GM12878 (cell line): ENCODE data around the gene ICE1. TPM values are rescaled to one million over a fixed set of nuclear protein-coding genes. Genes with fewer than 3 reads are reported as not detected.

Experiments
- ATAC-seq: fragments of 200-7000 bp; cut with Tn5 transposase; 3 replicates; pipeline ENCODE4 v1.9.1; 2020; ENCODE audit warnings: mild to moderate bottlenecking, moderate library complexity
- BruUV-seq: library from RNA; stranded (reverse); fragments of 400-500 nt; replicated peaks from 2 replicates; lab custom pipeline; 2021; lab: Mats Ljungman, UMichigan
- CTCF ChIA-PET: fragments of 300-600 bp; sonication (Branson Sonifier 250); formaldehyde crosslinking; extraction: SDS; loops from one replicate; lab custom pipeline; 2021; ENCODE audit warnings: inconsistent platforms; lab: Yijun Ruan, JAX
- POLR2A ChIA-PET: fragments of 350-600 bp; formaldehyde crosslinking; extraction: SDS; loops from one replicate; lab custom pipeline; 2021; ENCODE audit warnings: inconsistent platforms; lab: Charles Lee
- RAD21 ChIA-PET: fragments of 300-600 bp; sonication (Branson Sonifier 250); formaldehyde crosslinking; loops from one replicate; lab custom pipeline; 2023; ENCODE audit warnings: antibody characterized with exemption; ENCODE audit not compliant: unreplicated experiment; lab: Charles Lee
- SMC1A ChIA-PET: fragments of 300-600 bp; sonication (Branson Sonifier 250); formaldehyde crosslinking; loops from one replicate; lab custom pipeline; 2023; ENCODE audit not compliant: unreplicated experiment, uncharacterized antibody; lab: Charles Lee
- DNase-seq: peaks from one replicate; pipeline ENCODE4 v3.0.0-alpha.2; 2011; ENCODE audit warnings: low read depth, low spot score
- FAIRE-seq: peaks from 3 replicates; lab custom pipeline; 2011; peaks lifted over from hg19 to GRCh38; lab: Jason Lieb, UNC
- H2AFZ ChIP-seq: 2 replicates; pipeline ENCODE4 v1.6.0; 2011; ENCODE audit warnings: low read depth, low read length, control low read depth; ENCODE audit not compliant: control insufficient read depth
- H3K27ac ChIP-seq: 2 replicates; pipeline ENCODE4 v1.5.1; 2011; ENCODE audit warnings: control low read depth; ENCODE audit not compliant: control insufficient read depth, insufficient read depth
- H3K27me3 ChIP-seq, 2 experiments: replicated peaks in 1 of 2; 2 replicates each; pipeline versions ENCODE4 v1.6.0 to v1.6.1; 2011; ENCODE audit warnings: low read length in 1 of 2; ENCODE audit not compliant: control insufficient read depth in 2 of 2, insufficient read depth in 2 of 2
- H3K36me3 ChIP-seq, 2 experiments: 2 replicates each; pipeline ENCODE4 v1.5.1; 2011; ENCODE audit warnings: low read length in 1 of 2; ENCODE audit not compliant: control insufficient read depth in 2 of 2, insufficient read depth in 2 of 2
- H3K4me1 ChIP-seq: 2 replicates; pipeline ENCODE4 v1.6.1; 2011; ENCODE audit warnings: mild to moderate bottlenecking, low read length, moderate library complexity, mixed read lengths; ENCODE audit not compliant: control insufficient read depth, insufficient read depth
- H3K4me2 ChIP-seq: 2 replicates; pipeline ENCODE4 v1.6.0; 2011; ENCODE audit warnings: control low read depth; ENCODE audit not compliant: control insufficient read depth, insufficient read depth
- H3K4me3 ChIP-seq: fragments of 200-600 bp; sonication (generic); 2 replicates; pipeline ENCODE4 v1.5.1; 2016
- H3K79me2 ChIP-seq: 2 replicates; pipeline ENCODE4 v1.6.0; 2011; ENCODE audit warnings: low read length; ENCODE audit not compliant: control insufficient read depth, insufficient read depth
- H3K9ac ChIP-seq: 2 replicates; pipeline ENCODE4 v1.8.0; 2011; ENCODE audit warnings: low read length, control low read depth, mixed read lengths; ENCODE audit not compliant: control insufficient read depth, insufficient read depth
- H3K9me3 ChIP-seq: replicated peaks from 3 replicates; pipeline ENCODE4 v1.5.1; 2011; ENCODE audit warnings: mild to moderate bottlenecking, low read length; ENCODE audit not compliant: control insufficient read depth, insufficient read depth
- H4K20me1 ChIP-seq: 2 replicates; pipeline ENCODE4 v1.6.0; 2011; ENCODE audit not compliant: control insufficient read depth, insufficient read depth
- CBX3 ChIP-seq: fragments of 200-600 bp; sonication (generic); IDR thresholded peaks from 2 replicates; pipeline ENCODE4 v1.6.1; 2016; ENCODE audit warnings: low read depth, borderline replicate concordance
- GATAD2B ChIP-seq: fragments of 450-650 bp; conservative IDR thresholded peaks from 2 replicates; pipeline ENCODE4 v1.6.1; 2017; ENCODE audit warnings: low read depth, mild to moderate bottlenecking, moderate library complexity
- RELA ChIP-seq: fragments of 450-650 bp; IDR thresholded peaks from 2 replicates; pipeline ENCODE4 v1.8.0; 2014; ENCODE audit warnings: borderline replicate concordance; ENCODE audit not compliant: partially characterized antibody
- ZBTB4 ChIP-seq: fragments of 450-650 bp; formaldehyde crosslinking; IDR thresholded peaks from 2 replicates; pipeline ENCODE4 v1.4.0; 2022; ENCODE audit warnings: mild to moderate bottlenecking, moderate library complexity
- WGBS: methylation state at CpG from one replicate; pipeline ENCODE4 v1.1.6; 2016; ENCODE audit warnings: low lambda C conversion rate; ENCODE audit not compliant: insufficient replicate concordance, insufficient coverage; ENCODE audit errors: missing lambda C conversion rate; 5-methylcytosine and 5-hydroxymethylcytosine counted together
- in situ Hi-C: fragments of 300-500 bp; cut with MboI; formaldehyde crosslinking; loops from 9 replicates; pipeline ENCODE4 v1.14.3; 2018; ENCODE audit warnings: mixed read lengths
- intact Hi-C: fragments of 100-400 bp; cut with micrococcal nuclease; formaldehyde crosslinking; loops from one replicate; pipeline ENCODE4 v1.14.2; 2022; ENCODE audit not compliant: unreplicated experiment
- polyA plus RNA-seq, 11 experiments: library from polyadenylated mRNA; depleted of rRNA in 4 of 11; unstranded in 6 of 11; stranded (reverse) in 5 of 11; fragments of >200 nt; fragmentation: Nextera tagmentation in 4 of 11; fragmentation: Illumina TruSeq in 1 of 11; extraction: Ambion mirVana in 4 of 11; extraction: Trizol in 1 of 11; gene quantifications; 1 replicate in 1 of 11; 2 replicates in 10 of 11; pipeline versions ENCODE4 v1.2.1 to v1.2.3, GENCODE V29; 2011 to 2016; ENCODE audit warnings: inconsistent platforms in 2 of 11, missing spikeins in 2 of 11, low read depth in 1 of 11
- total RNA-seq, 4 experiments: library from RNA; depleted of rRNA in 3 of 4; stranded (reverse); fragments of >200 nt in 3 of 4; fragmentation: Illumina TruSeq in 1 of 4; extraction: Trizol in 1 of 4; gene quantifications; 2 replicates each; pipeline versions ENCODE4 v1.2.1 to v1.2.3, GENCODE V29; 2013 to 2021
- TF ChIP-seq, protein P1 (sequence below): fragments of 450-650 bp; IDR thresholded peaks from 2 replicates; pipeline ENCODE4 v1.6.1; 2014; ENCODE audit warnings: mild to moderate bottlenecking

The ICE1 gene
- total and polyA plus RNA-seq, 10 of the 15 experiments (the other 5 are each of a cell fraction or from before 2014, with no cell fraction given): 3.8 to 31.4 (median 18.9) TPM

DNA sequence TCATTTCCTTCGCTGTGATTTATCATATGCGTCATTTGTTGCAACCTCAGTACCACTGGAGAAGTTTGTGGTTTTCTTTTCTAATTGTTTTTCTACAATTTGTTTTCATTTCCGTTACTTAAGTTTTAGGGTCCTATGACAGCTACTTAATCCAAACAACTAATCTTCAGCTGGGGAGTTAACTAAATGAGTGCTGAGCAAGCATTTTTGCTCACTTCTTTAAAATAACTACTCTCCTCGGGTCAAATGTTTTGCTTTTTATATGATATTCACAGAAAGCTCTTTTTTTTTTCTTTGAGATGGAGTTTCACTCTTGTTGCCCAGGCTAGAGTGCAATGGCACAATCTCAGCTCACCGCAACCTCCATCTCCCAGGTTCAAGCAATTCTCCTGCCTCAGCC is 14.6 kb upstream of the ICE1 start:
- no peak for DNase-seq
- no peaks in the 10 kb centered on the region for H3K4me1 ChIP-seq
- H3K9me3 ChIP-seq: peaks cover 12% of the 10 kb centered on the region
- ChIA-PET RAD21 (no interaction called here), SMC1A (no interaction called here), CTCF (interaction anchor here (1.4 kb wide), 1 partner anchor 11 kb away, joined by 5 read pairs; no protein-coding TSS in a partner anchor), POLR2A (interaction anchor here (0.7 kb wide), 1 partner anchor 981 kb away, joined by 4 read pairs; no protein-coding TSS in a partner anchor)
- H3K36me3 ChIP-seq: no peaks in the 10 kb centered on the region
- H2AFZ ChIP-seq: no peak overlapping the region
- no peak overlapping the region for H3K4me2 ChIP-seq
- H3K27me3 ChIP-seq: no peaks in the 10 kb centered on the region
- no peaks in the 10 kb centered on the region for H4K20me1 ChIP-seq
- WGBS: 80% methylated on average over 5 of the region's 5 CpGs
- no peak for FAIRE-seq
- no peak for ATAC-seq
- TF ChIP-seq GATAD2B: no peak
- TF ChIP-seq CBX3: no peak
- TF ChIP-seq, protein P1, sequence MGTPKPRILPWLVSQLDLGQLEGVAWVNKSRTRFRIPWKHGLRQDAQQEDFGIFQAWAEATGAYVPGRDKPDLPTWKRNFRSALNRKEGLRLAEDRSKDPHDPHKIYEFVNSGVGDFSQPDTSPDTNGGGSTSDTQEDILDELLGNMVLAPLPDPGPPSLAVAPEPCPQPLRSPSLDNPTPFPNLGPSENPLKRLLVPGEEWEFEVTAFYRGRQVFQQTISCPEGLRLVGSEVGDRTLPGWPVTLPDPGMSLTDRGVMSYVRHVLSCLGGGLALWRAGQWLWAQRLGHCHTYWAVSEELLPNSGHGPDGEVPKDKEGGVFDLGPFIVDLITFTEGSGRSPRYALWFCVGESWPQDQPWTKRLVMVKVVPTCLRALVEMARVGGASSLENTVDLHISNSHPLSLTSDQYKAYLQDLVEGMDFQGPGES: no peak
- TF ChIP-seq ZBTB4 (CRISPR knock-in tag): no peak
- no peak for TF ChIP-seq RELA
- H3K9ac ChIP-seq: no peak overlapping the region
- no peak overlapping the region for H3K27ac ChIP-seq
- no TSS peak for BruUV-seq
- in situ Hi-C loops (no loop called here), intact Hi-C loops (no loop called here)
- H3K4me3 ChIP-seq: no peak overlapping the region
- H3K79me2 ChIP-seq: no peaks in the 10 kb centered on the region
